PC-3 (cell line): ENCODE results near the gene KRTAP10-9.

Source experiments
- CTCF ChIP-seq: fragments of 300-600 bp; sonication (generic); conservative IDR thresholded peaks from 2 replicates; pipeline ENCODE4 v1.5.1; 2017; ENCODE audit warnings: antibody characterized with exemption, low read depth, mild to moderate bottlenecking, low read length
- EZH2 ChIP-seq: fragments of 300-600 bp; sonication (generic); IDR thresholded peaks from one replicate; pipeline ENCODE4 v1.6.1; 2017; ENCODE audit warnings: antibody characterized with exemption, mild to moderate bottlenecking, low read length; ENCODE audit not compliant: unreplicated experiment
- EZH2phosphoT487 ChIP-seq: fragments of 300-600 bp; sonication (generic); IDR thresholded peaks from 2 replicates; pipeline ENCODE4 v1.6.1; 2018; ENCODE audit warnings: mild to moderate bottlenecking, antibody characterized with exemption, low read length, borderline replicate concordance

GRCh38 chr21:44601596-44602462 is 25.1 kb upstream of the KRTAP10-9 start:
- no peak for TF ChIP-seq CTCF
- TF ChIP-seq EZH2 = no peak
- TF ChIP-seq EZH2phosphoT487 = no peak
